HepG2 (cell line): Measurements from ENCODE around the gene TMEM107. TPM values are rescaled to one million over a fixed set of nuclear protein-coding genes. Genes with fewer than 3 reads are reported as not detected.

Experiments used
- HNRNPLL ChIP-seq: fragments of 200-400 bp; formaldehyde crosslinking; IDR thresholded peaks from 2 replicates; pipeline ENCODE4 v1.6.1; 2017; ENCODE audit warnings: mild to moderate bottlenecking, low read depth, low read length; ENCODE audit not compliant: poor library complexity, severe bottlenecking
- HOXA3 ChIP-seq: sonication (generic); formaldehyde crosslinking; IDR thresholded peaks from 2 replicates; pipeline ENCODE4 v1.5.0; 2020; ENCODE audit warnings: missing genetic modification reagents
- HOXA9 ChIP-seq: sonication (generic); formaldehyde crosslinking; IDR thresholded peaks from 2 replicates; pipeline ENCODE4 v1.8.1; 2022; ENCODE audit warnings: missing genetic modification reagents, mild to moderate bottlenecking, moderate library complexity, borderline replicate concordance
- KLF16 ChIP-seq, 2 experiments: sonication (generic) in 1 of 2; formaldehyde crosslinking in 1 of 2; IDR thresholded peaks; 2 replicates each; pipeline versions ENCODE4 v1.6.1 to v1.8.0; 2016 to 2023; ENCODE audit warnings: missing genetic modification reagents in 2 of 2, missing compliant biosample characterization in 1 of 2
- MAFK ChIP-seq, 2 experiments: IDR thresholded peaks in 1 of 2; conservative IDR thresholded peaks in 1 of 2; 2 replicates each; pipeline ENCODE4 v1.6.1; 2011; ENCODE audit warnings: improper control_type of control experiment in 2 of 2, low read length in 2 of 2
- PHF5A ChIP-seq: IDR thresholded peaks from one replicate; pipeline ENCODE4 v1.6.1; 2018; ENCODE audit warnings: low read depth, missing genetic modification reagents; ENCODE audit not compliant: unreplicated experiment
- SATB2 ChIP-seq: sonication (generic); formaldehyde crosslinking; IDR thresholded peaks from 2 replicates; pipeline ENCODE4 v1.5.0; 2020; ENCODE audit warnings: missing genetic modification reagents
- SNRNP70 ChIP-seq: fragments of 200-400 bp; formaldehyde crosslinking; IDR thresholded peaks from 2 replicates; pipeline ENCODE4 v1.6.1; 2017; ENCODE audit warnings: mild to moderate bottlenecking, low read depth, low read length, moderate library complexity
- SRSF4 ChIP-seq: fragments of 200-400 bp; formaldehyde crosslinking; IDR thresholded peaks from one replicate; pipeline ENCODE4 v1.6.1; 2018; ENCODE audit warnings: mild to moderate bottlenecking, low read depth, low read length, moderate library complexity; ENCODE audit not compliant: poor library complexity, severe bottlenecking
- ZFP36 ChIP-seq: fragments of 150-350 bp; IDR thresholded peaks from 2 replicates; pipeline ENCODE4 v1.6.1; 2018; ENCODE audit warnings: borderline replicate concordance, low read length, low read depth; ENCODE audit not compliant: partially characterized antibody
- ZFP90 ChIP-seq: sonication (generic); formaldehyde crosslinking; IDR thresholded peaks from 2 replicates; pipeline ENCODE4 v1.8.0; 2022; ENCODE audit warnings: missing genetic modification reagents, mild to moderate bottlenecking, inconsistent platforms, borderline replicate concordance
- ZNF24 ChIP-seq: fragments of 450-650 bp; IDR thresholded peaks from 2 replicates; pipeline ENCODE4 v1.6.1; 2017; ENCODE audit warnings: antibody characterized with exemption, mild to moderate bottlenecking
- ZNF7 ChIP-seq: IDR thresholded peaks from 2 replicates; pipeline ENCODE4 v1.6.1; 2016; ENCODE audit warnings: missing biosample characterization, missing genetic modification reagents
- ZSCAN25 ChIP-seq: sonication (generic); formaldehyde crosslinking; IDR thresholded peaks from 2 replicates; pipeline ENCODE4 v1.8.0; 2022; ENCODE audit warnings: mild to moderate bottlenecking, missing genetic modification reagents
- polyA plus RNA-seq, 8 experiments: library from polyadenylated mRNA; depleted of rRNA in 3 of 8; stranded (reverse) in 7 of 8; unstranded in 1 of 8; fragments of >200 nt; fragmentation: Illumina TruSeq in 4 of 8; extraction: Trizol in 4 of 8; gene quantifications; 2 replicates each; pipeline versions ENCODE4 v1.2.1 to v1.2.3, GENCODE V29; 2011 to 2016; ENCODE audit warnings: low read depth in 4 of 8, missing spikeins in 1 of 8, mixed read lengths in 1 of 8; ENCODE audit not compliant: insufficient read depth in 1 of 8
- total RNA-seq, 5 experiments: library from RNA; depleted of rRNA; stranded (reverse); fragments of >200 nt; fragmentation: Illumina TruSeq; extraction: Trizol; gene quantifications; 2 replicates each; pipeline ENCODE4 v1.2.3, GENCODE V29; 2016; ENCODE audit warnings: low read depth in 1 of 5
- TF ChIP-seq, protein P1 (sequence below): sonication (generic); formaldehyde crosslinking; IDR thresholded peaks from 2 replicates; pipeline ENCODE4 v1.4.0; 2020; ENCODE audit warnings: missing genetic modification reagents
- TF ChIP-seq, protein P2 (sequence below): sonication (generic); formaldehyde crosslinking; IDR thresholded peaks from 2 replicates; pipeline ENCODE4 v1.4.0; 2020; ENCODE audit warnings: missing genetic modification reagents, mild to moderate bottlenecking, borderline replicate concordance
- TF ChIP-seq, protein P3 (sequence below): sonication (generic); formaldehyde crosslinking; IDR thresholded peaks from 2 replicates; pipeline ENCODE4 v1.5.0; 2020; ENCODE audit warnings: mild to moderate bottlenecking, missing genetic modification reagents, borderline replicate concordance
- TF ChIP-seq, protein P4 (sequence below), 2 experiments: sonication (generic) in 1 of 2; formaldehyde crosslinking in 1 of 2; IDR thresholded peaks; 2 replicates each; pipeline versions ENCODE4 v1.5.1 to v1.6.1; 2011 to 2020; ENCODE audit warnings: borderline replicate concordance in 1 of 2, low read depth in 1 of 2, low read length in 1 of 2, mild to moderate bottlenecking in 1 of 2, missing genetic modification reagents in 1 of 2, moderate library complexity in 1 of 2

Gene TMEM107
- total and polyA plus RNA-seq, 2 of the 13 experiments (the other 11 are each of a cell fraction or from before 2014, with no cell fraction given), result 7.2 to 15.3 TPM

DNA sequence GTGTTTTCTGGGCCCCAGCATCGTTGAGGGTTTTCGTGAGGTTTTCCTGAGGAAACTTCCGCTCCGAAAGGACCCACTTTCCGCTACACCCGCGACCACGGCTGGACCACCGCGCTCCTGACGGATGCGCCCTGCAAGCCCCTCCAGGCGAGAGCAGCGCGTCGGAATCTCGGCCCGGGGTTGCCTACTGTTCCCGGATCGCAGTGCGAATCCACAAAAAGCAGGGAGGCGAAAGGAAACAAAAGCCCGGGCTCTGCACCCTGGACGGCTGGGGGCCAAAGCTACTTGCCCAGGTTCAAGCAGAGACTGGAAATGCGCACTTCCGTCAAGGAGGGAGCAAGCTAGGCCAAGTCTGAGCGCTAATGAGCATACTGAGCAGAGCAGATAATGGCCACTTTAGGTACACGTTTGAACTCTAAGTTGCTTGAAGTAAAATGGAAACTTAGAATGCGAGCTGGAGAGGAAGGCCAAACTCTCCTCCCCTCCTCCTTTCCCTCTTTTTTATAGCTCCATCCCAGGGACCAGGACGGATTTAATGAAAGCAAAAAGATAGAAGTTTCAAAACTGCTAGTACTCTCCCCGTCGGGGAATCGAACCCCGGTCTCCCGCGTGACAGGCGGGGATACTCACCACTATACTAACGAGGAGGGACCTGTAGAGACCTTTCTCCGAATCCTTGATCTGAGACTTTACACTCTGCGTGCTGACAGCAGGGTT, 45.6 kb upstream of the TMEM107 start (continued):
- TF ChIP-seq ZSCAN25 (CRISPR knock-in tag) (peak; percentile 16; the same call in 1 of the 2 replicates), HNRNPLL (peak; percentile 75), ZNF7 (no peak), ZNF24 (peak; percentile 99), MAFK (conservative IDR thresholded peaks at IDR 0.05 in 1 of 2, IDR thresholded peaks at IDR 0.05 in 1 of 2; ENCODE audit: low read length in 2 of 2) (peak in 1 of 2 experiments; percentile 31; a peak in 1 of 4 replicates), PHF5A (no peak), SRSF4 (no peak), ZFP90 (CRISPR knock-in tag) (no peak; the same call in none of the 2 replicates), HOXA9 (CRISPR knock-in tag) (no peak), SNRNP70 (no peak), KLF16 (CRISPR knock-in tag; IDR thresholded peaks at IDR 0.05) (no peak), SATB2 (no peak; the same call in 1 of the 2 replicates), HOXA3 (CRISPR knock-in tag) (no peak), ZFP36 (no peak)
- TF ChIP-seq, protein P1, sequence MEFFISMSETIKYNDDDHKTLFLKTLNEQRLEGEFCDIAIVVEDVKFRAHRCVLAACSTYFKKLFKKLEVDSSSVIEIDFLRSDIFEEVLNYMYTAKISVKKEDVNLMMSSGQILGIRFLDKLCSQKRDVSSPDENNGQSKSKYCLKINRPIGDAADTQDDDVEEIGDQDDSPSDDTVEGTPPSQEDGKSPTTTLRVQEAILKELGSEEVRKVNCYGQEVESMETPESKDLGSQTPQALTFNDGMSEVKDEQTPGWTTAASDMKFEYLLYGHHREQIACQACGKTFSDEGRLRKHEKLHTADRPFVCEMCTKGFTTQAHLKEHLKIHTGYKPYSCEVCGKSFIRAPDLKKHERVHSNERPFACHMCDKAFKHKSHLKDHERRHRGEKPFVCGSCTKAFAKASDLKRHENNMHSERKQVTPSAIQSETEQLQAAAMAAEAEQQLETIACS (CRISPR knock-in tag), result no peak
- TF ChIP-seq, protein P2, sequence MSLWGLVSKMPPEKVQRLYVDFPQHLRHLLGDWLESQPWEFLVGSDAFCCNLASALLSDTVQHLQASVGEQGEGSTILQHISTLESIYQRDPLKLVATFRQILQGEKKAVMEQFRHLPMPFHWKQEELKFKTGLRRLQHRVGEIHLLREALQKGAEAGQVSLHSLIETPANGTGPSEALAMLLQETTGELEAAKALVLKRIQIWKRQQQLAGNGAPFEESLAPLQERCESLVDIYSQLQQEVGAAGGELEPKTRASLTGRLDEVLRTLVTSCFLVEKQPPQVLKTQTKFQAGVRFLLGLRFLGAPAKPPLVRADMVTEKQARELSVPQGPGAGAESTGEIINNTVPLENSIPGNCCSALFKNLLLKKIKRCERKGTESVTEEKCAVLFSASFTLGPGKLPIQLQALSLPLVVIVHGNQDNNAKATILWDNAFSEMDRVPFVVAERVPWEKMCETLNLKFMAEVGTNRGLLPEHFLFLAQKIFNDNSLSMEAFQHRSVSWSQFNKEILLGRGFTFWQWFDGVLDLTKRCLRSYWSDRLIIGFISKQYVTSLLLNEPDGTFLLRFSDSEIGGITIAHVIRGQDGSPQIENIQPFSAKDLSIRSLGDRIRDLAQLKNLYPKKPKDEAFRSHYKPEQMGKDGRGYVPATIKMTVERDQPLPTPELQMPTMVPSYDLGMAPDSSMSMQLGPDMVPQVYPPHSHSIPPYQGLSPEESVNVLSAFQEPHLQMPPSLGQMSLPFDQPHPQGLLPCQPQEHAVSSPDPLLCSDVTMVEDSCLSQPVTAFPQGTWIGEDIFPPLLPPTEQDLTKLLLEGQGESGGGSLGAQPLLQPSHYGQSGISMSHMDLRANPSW (CRISPR knock-in tag), result no peak
- TF ChIP-seq, protein P3, sequence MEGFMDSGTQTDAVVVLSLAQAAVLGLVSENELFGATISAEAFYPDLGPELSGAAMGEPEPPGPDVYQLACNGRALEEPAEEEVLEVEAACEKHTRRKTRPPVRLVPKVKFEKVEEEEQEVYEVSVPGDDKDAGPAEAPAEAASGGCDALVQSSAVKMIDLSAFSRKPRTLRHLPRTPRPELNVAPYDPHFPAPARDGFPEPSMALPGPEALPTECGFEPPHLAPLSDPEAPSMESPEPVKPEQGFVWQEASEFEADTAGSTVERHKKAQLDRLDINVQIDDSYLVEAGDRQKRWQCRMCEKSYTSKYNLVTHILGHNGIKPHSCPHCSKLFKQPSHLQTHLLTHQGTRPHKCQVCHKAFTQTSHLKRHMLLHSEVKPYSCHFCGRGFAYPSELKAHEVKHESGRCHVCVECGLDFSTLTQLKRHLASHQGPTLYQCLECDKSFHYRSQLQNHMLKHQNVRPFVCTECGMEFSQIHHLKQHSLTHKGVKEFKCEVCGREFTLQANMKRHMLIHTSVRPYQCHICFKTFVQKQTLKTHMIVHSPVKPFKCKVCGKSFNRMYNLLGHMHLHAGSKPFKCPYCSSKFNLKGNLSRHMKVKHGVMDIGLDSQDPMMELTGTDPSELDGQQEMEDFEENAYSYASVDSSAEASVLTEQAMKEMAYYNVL (CRISPR knock-in tag), result no peak; the same call in 1 of the 2 replicates
- TF ChIP-seq, protein P4, sequence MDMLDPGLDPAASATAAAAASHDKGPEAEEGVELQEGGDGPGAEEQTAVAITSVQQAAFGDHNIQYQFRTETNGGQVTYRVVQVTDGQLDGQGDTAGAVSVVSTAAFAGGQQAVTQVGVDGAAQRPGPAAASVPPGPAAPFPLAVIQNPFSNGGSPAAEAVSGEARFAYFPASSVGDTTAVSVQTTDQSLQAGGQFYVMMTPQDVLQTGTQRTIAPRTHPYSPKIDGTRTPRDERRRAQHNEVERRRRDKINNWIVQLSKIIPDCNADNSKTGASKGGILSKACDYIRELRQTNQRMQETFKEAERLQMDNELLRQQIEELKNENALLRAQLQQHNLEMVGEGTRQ (IDR thresholded peaks at IDR 0.05; ENCODE audit: low read depth, low read length), result no peak
- TF ChIP-seq, protein P4 (CRISPR knock-in tag; IDR thresholded peaks at IDR 0.05; ENCODE audit: borderline replicate concordance), result no peak
